HG03139 (cell line): Measurements from ENCODE around the gene RBM12.
"Not testable (repeated sequence)": the region's sequence is repeated elsewhere in the genome, so short reads cannot be mapped to it uniquely, and the experiment has no call there.

ENCODE experiments used
- ATAC-seq: cut with Tn5 transposase; IDR thresholded peaks from one replicate; pipeline ENCODE4 v1.9.1; 2021; ENCODE audit not compliant: unreplicated experiment

Gene RBM12

DNA sequence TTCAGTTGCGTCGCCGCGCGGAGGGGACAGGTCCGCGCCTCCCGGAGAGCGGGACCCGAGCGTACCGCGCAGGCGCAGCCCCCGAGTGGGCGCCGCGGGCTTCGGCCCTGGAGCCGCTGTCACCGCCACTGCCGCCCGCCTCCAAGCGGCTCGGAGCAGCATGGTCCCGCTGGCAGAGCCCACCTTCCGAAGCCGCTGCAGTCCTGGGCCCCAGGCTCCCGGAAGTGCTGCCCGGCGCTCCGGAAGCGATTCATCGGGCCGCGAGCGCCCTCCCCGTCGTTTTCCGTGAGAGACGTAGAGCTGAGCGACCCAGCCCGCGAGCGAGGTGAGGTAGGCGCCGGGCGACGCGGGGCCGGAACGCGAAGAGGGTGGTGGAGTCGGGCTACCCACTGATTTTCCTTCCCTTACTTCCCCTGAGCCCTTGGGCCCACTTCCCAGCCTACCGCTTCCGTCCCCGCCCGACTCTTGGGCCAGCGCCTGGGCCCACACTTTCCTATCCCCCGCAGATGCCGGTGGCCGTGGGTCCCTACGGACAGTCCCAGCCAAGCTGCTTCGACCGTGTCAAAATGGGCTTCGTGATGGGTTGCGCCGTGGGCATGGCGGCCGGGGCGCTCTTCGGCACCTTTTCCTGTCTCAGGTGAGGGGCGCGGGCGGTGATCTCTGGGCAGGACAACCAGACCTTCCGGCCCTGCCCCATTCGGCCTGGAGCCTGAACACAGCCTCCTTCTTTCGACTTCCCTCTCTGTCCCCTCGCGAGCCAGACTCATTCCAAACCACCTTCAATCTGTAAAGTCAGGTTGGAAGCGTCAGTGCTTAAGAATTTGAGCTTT is 34.6 kb upstream of the RBM12 start, which contains the start of the genes NFS1 and ROMO1:
TSS of gene NFS1 (minus strand) at position 226 of the 830 bp plus-strand sequence. CDS start at position 162, 64 bp downstream.
TSS of gene ROMO1 (plus strand) at position 279 of the 830 bp plus-strand sequence. CDS start at position 507, 228 bp downstream.
- peak; percentile 76 for ATAC-seq

DNA sequence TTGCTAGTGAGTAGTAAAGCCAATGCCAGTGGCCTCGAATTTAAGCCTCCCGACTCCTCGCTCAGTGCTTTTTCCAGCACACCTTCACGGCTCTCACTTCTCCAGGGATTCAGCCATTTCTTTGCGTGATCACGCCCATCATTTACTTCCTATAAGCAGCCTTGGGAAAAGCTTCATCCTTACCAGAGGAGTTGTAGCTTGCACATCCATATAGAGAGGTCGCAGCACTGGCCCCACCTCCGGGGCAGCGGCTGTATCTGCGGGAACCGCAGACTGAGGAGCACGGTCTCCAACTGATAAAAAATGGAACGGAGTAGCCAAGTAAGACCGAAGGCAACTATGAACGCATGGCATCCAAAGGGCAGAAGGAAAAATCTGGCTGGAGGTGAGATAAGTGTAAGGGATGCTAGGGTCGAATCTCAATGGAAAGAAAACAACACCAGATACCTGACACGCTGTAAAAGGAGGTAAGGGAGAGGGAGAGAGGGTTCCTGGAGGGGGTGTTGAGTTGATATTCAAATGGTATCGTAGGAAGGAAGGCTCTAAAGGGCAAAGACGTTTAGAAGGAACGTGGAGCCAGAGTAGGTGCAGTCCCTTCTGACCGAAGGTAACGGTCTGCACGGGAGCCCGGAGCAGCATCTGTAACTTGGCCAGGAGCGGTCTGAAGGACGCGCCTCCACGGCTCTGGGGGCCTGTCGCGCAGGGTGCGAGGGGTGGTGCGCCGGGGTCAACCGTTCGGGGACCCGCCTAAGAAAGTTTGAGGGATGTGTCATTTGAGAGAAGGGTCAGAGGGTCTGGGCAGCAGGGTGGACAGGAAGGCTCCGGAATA is 33.8 kb upstream of the RBM12 start:
- peak; percentile 7 for ATAC-seq

DNA sequence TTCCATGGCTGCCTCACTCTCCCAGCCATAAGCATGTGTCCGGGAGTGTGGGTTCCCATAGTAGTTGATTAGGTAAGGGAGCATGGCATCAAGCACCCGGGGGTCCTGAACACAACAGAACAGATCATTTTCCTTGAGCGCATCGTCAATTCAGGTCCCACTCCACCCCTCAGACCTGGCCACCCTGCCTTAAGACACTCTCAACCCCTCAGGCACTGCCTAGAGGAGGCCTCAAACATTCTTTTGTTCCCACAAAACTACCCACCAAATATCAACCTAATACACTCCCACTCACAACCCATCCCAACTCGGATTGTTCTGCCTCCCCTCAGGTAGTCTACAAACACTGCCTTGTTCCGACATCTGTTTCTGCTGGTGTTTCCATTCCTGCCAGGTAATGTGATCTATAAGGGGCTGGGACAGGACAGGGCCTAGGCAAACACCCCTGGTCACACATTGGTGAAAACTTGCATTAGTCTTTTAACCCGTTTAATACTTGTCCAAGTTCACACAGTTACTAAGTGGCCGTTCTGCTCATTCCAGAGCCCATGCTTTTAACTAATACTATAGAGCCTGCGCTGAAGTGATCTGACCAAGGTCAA is 33.1 kb upstream of the RBM12 start:
- ATAC-seq, result no peak

DNA sequence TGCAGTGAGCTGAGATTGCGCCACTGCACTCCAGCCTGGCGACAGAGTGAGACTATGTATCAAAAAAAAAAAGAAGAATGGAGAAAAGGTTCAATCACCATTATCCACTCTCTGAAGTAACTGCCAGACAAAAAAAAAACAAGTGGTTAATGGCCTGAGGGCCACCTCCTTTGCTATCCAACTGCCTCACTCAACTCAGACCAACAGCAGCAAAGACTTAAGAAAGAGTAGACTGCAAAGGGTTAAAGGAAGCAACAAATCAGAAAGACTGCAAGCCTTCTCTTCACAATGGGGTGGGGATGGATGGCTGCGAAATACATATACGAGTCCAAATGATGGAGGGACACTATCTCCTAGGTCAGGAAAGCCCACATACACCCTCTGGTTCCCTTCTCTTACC is 31.3 kb upstream of the RBM12 start:
- no peak for ATAC-seq

DNA sequence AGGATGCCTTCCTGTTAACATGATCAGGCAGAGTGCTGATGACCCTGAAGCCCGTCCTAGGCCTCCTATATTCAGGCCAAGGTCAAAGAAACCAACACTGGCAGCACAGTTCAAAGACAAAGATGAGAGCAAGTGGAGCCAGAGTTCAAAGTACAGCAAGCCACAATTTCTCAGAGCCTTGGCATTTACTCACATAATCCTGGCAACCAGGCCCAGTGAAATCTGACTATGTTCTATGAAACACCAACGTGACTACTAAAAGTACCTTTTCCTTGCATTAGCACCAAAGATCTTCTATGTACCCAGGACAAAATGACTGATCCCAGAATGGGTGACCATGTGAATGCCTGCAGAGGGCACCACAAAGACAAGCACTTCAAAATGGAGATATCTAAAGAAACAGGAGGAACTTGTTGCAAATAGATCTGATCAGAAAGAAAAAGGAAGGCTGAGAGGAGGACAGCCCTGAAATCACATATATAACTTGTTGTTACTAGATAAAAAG is 30.6 kb upstream of the RBM12 start:
- no peak for ATAC-seq

DNA sequence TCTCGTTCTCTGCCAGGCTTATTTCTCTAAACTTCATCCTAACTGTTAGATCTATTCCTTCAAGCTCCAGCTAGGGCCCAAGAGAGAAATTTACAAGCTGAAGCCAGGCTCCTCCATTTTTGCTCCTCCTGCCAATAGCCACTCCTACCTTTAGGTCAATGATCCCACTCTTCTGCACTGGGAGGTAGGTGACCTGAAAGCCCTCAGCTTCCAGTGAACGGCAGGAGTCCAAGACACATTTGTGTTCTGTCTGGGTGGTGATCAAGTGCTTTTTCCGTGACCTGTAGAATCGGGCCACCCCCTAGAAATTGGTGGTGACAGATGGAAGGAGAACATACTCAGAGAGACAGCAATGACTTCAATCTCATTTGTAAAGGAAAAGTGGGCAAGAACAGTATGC is 25.6 kb upstream of the RBM12 start:
- ATAC-seq, result no peak

DNA sequence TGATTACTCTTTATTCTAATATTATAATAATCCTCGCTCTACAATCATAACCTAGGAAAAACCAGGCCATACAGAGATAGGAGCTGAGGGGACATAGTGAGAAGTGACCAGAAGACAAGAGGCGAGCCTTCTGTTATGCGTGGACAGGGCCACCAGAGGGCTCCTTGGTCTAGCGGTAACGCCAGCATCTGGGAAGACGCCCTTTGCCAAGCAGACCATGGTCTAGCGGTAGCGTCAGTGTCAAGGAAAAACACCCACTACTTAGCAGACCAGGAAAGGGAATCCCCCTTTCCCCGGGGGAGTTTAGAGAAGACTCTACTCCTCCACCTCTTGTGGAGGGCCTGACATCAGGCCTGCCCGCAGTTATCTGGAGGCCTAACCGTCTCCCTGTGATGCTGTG is 22.2 kb upstream of the RBM12 start:
- not testable (repeated sequence) for ATAC-seq

DNA sequence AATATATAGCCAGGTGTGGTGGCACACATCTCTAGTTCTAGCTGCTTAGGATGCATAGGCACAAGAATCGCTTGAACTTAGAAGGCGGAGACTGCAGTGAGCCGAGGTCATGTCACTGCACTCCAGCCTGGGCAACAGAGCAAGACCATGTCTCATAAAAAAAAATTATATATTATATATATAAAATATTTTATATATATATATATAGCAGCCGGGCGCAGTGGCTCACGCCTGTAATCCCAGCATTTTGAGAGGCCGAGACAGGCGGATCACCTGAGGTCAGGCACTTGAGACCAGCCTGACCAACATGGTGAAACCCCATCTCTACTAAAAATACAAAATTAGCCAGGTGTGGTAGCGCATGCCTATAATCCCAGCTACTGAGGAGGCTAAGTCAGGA is 20.7 kb upstream of the RBM12 start:
- not testable (repeated sequence) for ATAC-seq

DNA sequence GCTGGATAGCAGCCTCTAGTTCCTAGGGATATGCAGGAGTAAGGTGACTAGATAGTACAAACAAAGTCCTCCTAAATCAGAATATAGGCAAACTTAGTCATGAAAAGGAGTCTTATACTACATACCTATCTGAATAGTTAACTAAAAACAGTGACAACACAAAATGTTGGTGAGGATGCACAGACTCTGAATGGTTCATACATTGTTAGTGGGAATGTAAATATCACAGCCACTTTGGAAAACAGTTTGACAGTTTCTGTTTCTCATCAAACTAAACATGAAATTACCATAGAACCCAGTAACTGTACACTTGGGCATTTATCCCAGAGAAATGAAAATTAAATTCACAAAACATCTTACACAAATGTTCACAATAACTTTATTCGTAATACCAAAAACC is 17.3 kb upstream of the RBM12 start:
- ATAC-seq, result no peak

DNA sequence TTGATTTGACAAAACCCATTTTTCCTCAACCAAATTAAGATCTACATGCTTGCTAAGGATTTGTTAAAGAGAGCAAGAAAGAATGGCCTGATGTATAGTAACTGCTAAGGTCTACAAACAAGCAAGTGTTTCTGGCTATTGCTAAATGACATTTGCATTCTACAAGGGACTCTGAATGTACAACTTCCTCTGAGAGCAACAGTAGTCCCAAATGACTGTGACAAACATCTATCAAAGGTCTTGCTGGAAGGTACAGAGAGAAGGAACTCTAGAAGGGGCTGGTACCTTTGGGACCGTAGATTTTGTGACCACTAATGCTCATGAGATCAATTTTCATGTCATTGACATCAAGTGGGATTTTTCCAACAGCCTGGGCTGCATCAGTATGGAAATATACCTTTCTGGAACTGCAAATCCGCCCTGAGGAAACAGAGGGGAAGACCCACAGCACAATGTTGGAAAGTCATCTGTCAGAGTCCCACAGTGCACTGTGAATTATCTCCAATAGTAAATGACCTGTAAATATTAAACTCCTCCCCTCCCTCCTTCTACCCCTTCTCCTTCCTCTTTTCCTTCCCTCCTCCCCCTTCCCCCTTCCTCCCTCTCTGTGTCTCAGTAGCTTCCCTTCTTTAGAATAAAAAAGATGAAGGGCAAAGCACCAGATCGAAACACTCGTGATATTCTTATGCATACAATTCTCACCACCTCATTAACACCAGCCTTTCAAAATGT is 15.9 kb upstream of the RBM12 start:
- ATAC-seq, result no peak

DNA sequence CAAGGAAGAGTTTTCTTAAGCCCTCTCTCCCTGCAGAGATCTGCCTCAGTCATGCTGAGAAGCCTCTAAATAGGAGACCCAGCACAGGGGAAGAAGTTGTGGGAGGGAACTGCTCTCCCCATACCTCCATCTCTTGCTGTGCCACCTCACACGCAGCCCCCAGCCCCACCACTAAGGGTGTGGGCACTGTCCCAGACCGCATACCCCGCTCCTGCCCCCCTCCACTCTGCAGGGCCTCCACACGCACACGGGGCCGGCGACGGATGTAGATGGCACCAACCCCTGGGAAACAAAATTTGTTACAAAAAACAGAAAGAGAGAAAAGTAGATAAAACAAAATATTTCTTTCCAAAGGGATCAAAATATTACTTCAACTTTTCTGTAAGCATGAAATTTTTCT is 10.2 kb upstream of the RBM12 start:
- ATAC-seq, result no peak

DNA sequence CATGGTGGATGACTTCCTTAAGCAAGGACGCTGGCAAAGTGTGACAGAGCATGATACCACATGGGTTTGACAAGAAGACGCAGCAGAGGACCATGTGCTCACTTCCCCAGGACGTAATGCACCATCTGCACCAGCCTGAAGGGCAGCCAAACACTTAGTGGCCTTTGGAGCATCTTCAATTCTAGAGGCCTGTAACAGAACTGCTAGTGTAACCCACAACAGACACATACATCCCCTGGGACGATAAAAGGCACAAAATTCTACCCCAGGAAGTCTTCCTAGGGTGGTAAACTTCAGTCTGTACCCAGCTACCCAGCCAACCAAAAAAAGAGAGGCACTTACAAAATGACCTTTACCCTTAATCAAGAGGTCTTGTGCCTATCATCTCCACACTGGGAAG is 9.2 kb upstream of the RBM12 start:
- no peak for ATAC-seq

DNA sequence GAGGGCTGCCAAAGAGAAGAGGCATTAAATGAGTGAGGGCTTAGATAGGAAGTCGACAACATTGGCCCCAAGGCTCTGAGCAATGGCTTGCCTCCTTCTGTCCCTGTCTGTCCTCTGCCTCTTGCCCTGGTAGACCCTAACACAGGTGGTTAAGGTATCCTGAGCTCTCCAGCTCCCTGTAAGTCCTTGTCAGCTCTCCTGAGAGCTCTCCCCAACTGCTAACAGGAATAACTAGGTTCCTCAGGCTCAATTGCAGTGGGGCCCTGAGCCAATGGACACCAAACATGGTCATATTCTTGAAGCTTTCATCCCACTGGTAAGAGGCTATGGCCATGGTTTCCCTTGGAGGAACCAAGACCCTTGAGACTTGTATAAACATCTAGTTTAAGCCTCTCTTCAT is 5.0 kb upstream of the RBM12 start:
- no peak for ATAC-seq

DNA sequence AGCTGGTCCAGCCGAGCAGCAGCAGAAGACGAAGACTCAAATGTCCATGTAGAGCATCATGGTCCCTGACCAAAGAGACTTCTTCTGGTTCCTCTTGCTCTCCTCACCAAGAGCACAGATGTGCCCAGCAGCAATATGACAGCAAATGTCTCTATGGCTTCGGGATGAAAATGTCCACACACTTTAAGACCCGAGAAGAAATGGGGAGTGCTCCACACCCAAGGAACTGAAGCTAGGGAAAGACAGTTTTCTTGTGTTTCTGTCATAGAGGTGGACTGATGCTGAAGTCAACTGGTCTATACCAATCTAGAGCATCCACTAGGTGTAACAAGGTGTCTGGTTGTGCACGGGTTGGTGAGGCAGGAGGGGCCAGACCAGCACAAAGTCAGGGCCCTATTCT is 4.5 kb upstream of the RBM12 start:
- ATAC-seq, result no peak

DNA sequence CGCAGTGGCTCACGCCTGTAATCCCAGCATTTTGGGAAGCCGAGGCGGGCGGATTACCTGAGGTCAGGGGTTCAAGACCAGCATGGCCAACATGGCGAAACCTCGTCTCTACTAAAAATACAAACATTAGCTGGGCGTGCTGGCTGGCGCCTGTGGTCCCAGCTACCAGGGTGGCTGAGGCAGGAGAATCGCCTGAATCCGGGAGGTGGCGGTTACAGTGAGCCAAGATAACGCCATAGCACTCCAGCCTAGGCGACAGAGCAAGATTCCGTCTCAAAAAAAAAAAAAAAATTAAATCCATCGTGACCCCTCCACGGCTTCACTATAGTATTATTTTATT is 1.2 kb upstream of the RBM12 start:
- ATAC-seq, result no peak

DNA sequence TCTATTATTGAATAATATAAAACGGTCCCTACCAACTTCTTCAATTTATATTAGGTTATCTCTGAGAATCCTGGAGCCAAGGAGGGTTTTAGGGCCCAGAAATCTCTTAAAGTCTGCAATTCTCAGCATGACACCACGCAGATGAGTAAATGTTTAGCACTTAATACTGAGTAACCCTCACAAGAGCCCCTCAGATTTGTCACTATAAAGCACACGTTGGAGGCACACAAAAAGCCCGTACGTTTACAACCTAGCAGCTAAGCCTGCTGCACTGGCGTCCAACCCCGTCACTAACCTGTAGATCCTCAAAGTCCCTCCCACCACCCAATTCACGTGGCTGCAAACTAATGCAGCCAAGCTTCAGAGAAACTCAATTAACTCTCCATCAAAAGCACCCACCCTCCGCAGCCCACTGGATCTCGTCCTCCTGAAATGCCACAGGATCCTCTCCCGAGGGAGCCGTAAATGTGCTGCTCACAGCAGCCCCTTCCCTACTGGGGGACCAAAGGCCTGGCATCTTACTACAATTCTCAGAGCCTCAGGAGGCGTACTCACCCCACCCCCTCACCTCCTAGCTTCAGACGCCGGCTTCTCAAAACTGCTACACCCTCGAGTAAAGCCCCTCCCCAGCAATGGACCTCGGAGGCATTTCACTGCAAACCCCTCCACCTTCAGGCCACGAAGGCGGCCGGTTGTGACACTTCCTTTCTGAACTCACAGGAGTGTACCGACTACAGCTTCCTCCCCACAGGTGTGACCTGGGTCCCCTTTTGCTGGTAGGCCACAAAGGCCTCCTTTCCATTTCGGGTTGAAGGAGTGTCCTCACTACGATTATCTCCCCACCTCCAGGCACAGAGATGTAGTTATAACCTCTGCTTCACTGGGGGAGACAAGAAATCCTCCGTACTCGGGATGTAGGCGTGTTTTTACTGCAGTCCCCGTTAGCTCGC is 909 bp downstream of the RBM12 start:
- peak; percentile 18 for ATAC-seq

DNA sequence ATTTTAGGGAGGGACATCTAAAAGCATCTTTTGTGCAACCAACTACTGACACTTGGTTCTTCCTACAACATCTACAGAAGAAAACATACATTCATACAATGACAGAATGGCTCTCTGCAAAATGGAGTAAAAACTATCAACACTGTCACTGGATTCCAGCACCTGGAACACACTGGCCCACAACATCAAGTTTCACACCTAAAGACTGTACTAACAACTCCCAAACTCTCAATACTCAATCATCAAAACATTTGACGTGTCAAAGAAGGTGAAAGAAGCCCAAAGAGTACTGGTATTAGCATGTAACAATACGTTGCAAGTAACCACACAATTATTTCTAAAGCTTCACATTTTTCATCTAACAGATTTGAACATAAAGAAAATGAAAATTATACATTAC is 2.1 kb downstream of the RBM12 start:
- no peak for ATAC-seq

DNA sequence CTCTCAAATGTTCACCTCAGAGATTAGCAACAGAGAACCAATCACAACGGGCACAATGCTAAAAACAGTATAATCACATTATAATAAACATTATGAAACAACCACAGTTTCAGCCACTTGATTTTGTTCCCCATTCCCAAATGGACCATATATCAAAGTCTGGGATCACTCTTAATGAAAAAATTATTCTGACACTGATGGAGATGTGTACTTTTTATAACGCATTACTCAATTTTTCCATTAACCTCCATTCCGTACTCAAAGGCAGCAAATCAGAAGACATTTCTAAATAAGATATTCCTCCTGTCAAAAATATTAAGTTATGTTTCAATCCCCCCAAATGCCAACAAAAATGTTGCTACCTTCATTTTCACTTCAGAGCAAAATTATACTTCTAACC is 2.8 kb downstream of the RBM12 start:
- no peak for ATAC-seq

DNA sequence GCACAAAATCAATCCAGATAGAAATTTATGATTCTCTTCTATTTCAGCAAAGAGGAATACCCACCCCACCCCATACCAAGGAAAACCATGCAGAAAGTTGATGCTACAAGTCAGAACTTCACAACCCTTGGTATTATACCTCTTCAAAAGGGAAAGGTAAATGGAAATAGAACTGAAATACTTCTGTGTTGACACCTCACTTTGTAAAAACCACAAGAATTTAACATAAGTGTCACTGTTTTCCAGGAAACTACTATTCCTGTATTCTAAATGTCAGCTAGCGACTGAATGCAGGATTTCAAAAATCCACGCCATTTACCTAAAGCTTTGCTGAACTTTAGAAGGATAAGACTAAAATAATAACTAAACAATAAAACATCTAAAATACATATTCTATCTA is 3.6 kb downstream of the RBM12 start:
- no peak for ATAC-seq
